Sigmoid colon (tissue), 4 donors: ENCODE data around the gene CPZ.

Experiments used
- CTCF ChIP-seq, 4 experiments: fragments of 450-650 bp in 3 of 4; fragments of 200-600 bp in 1 of 4; IDR thresholded peaks; one replicate each; pipeline ENCODE4 v1.5.1; 2016 to 2019; ENCODE audit warnings: antibody characterized with exemption in 4 of 4, mild to moderate bottlenecking in 3 of 4, moderate library complexity in 2 of 4
- POLR2A ChIP-seq, 2 donors: fragments of 450-650 bp; IDR thresholded peaks; one replicate each; pipeline ENCODE4 v1.6.1; 2016; ENCODE audit warnings: antibody characterized with exemption in 2 of 2, mild to moderate bottlenecking in 2 of 2, moderate library complexity in 2 of 2
- POLR2AphosphoS5 ChIP-seq, 4 donors: sonication (generic); formaldehyde crosslinking; IDR thresholded peaks; one replicate each; pipeline ENCODE4 v1.6.1; 2017; ENCODE audit warnings: antibody characterized with exemption in 4 of 4

DNA sequence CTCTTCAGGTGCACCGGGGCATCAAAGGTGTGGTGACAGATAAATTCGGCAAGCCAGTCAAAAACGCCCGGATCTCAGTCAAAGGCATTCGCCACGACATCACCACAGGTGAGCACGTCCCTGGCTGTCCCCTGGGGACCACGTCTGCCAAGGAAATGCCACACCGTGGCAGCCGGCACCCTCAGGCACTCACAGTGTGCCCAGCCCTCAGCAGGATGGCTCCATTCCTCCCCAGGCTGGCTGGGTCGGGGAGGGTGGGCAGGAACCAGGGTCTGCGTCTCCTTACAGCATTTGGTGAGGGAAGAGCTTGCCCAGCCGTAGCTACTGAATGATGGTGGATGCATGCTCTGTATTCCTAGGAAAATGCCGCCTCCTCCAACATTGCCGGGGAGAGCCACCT lies 25.9 kb downstream of the CPZ start:
- no peak for TF ChIP-seq POLR2AphosphoS5 (IDR thresholded peaks at IDR 0.05)
- no peak for TF ChIP-seq CTCF (IDR thresholded peaks at IDR 0.05)
- TF ChIP-seq POLR2A (IDR thresholded peaks at IDR 0.05), result no peak
